MG63 (cell line): ENCODE data around the gene PHF23. TPM values are rescaled to one million over a fixed set of nuclear protein-coding genes. Genes with fewer than 3 reads are reported as not detected.

Experiments used
- DNase-seq: peaks from one replicate; pipeline ENCODE4 v3.0.0-alpha.2; 2020
- H3K27me3 ChIP-seq: fragments of 250-450 bp; sonication (Bioruptor Pico); 2 replicates; pipeline ENCODE4 v1.5.1; 2020; ENCODE audit warnings: mild to moderate bottlenecking, moderate library complexity
- H3K36me3 ChIP-seq: fragments of 250-450 bp; sonication (Bioruptor Pico); 2 replicates; pipeline ENCODE4 v1.5.1; 2020; ENCODE audit warnings: mild to moderate bottlenecking, moderate library complexity
- H3K4me3 ChIP-seq: fragments of 250-450 bp; sonication (Bioruptor Pico); 2 replicates; pipeline ENCODE4 v1.5.1; 2020; ENCODE audit warnings: mild to moderate bottlenecking, moderate library complexity
- H3K9me3 ChIP-seq: fragments of 250-450 bp; sonication (Bioruptor Pico); 2 replicates; pipeline ENCODE4 v1.5.1; 2020; ENCODE audit warnings: mild to moderate bottlenecking, moderate library complexity
- total RNA-seq: library from RNA; depleted of rRNA; stranded (reverse); fragments of >200 nt; shearing (Covaris generic); gene quantifications from 2 replicates; pipeline ENCODE4 v1.2.3, GENCODE V29; 2014; ENCODE audit warnings: low replicate concordance; rRNA removed

The PHF23 gene
- total RNA-seq, 1 experiment from 2014 or later, result 62.7 TPM

DNA sequence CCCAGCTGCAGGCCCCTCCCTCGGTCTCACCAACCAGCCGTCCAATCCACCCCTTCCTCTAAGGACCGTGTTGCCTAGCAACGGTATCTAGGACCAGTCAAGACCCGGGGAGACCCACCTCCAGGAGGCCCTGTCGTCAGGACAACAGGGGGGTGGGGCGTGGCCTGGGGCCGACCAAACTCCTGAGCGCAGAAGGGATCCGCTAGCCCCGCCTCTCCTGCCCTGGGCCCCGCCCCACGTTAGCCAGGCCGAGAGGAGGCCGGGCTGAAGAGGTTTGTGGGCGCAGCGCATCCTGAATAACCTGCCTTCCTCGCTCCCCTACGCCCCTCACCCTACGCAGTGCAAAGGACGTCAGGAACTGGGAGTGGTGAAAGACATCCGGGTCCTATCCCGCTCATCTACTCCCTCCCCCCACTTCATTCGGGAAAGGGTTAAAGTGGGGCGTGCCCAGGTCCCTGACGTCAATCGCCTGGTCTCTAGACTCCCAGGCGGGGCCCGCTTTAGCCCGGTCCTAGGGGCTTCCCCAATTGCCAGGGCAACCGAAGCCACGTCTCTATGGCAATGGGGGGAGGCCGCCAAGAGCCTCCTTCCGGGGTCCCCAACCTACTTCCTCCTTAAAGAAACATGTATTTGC lies 34.3 kb downstream of the PHF23 start:
- no peaks in the 10 kb centered on the region for H3K36me3 ChIP-seq
- H3K9me3 ChIP-seq, result no peaks in the 10 kb centered on the region
- no peaks in the 10 kb centered on the region for H3K27me3 ChIP-seq
- DNase-seq, result no peak
- H3K4me3 ChIP-seq, result no peak overlapping the region

DNA sequence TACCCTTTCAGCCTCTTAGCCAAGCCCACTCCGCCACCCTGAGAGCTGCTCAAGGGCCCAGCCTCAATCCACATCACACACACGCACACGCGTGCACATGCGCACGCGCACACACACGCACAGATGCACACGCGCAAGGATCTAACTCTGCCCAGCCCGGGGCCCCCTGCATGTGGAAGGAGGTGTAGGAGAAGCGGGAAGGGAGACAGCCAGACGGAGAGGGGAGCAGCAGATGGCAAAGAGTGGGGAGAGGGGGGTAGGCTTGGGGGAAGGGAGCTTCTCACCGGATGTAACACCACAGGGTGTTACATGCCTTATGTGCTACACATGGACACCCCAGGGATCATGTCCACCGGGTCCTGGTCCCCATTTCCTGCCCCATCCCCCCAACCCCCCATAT lies 34.9 kb downstream of the PHF23 start:
- no peaks in the 10 kb centered on the region for H3K27me3 ChIP-seq
- H3K9me3 ChIP-seq, result no peaks in the 10 kb centered on the region
- no peak for DNase-seq
- H3K36me3 ChIP-seq, result no peaks in the 10 kb centered on the region
- no peak overlapping the region for H3K4me3 ChIP-seq

DNA sequence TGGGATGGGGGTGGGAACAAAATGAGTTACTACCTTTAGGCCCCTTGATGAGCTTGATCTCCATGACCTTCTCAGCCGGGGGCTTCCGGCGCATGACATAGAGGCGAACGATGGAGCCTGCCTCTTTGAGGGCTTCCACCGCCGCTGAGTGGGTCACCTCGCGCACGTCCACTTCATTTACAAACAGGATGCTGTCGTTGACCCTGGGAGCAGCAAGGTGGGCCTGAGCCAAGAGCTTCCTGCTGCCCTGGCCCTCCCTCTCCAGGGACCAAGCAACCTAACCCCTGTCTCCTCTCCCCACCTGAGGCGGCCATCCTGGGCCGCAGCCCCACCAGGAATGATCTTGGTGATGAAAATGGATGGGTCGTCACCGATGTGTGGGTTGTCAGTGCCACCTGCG lies 35.9 kb downstream of the PHF23 start:
- H3K36me3 ChIP-seq, result no peaks in the 10 kb centered on the region

DNA sequence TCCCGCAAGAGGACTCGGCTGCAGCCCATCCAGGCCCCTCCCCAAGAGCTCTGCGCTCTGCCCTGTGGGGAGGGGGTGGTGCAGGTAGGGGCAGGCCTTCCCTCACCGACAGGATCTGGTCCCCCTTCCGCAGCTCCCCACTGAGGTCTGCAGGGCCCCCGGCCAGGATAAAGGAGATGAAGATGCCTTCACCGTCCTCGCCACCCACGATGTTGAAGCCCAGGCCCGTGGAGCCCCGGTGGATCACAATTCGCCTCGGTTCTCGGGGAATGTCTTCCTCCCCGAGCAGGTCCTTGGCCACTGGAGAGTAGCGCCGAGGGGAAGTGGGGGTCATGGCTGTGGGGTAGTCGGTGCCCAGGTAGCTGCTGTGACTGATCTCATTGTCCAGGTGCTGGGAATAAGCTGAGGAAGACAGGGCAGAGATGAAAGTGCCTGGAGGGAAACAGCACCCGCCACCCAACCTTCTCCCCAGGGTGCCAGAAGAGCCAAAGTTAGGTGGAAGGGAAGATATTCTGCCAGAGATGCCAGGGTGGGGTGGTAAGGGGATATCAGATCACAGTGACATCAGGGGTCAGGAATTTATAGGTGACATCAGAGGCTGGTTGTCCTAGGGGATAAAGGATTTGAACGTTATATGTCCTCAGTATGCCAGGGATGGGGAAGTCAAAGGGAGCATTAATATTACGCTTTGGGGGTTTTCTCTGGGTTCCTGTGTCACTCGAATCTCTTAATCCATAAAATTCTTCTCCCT lies 42.4 kb downstream of the PHF23 start:
- Histone ChIP-seq H3K27me3 (no peaks in the 10 kb centered on the region), H3K4me3 (no peak overlapping the region), H3K9me3 (no peaks in the 10 kb centered on the region), H3K36me3 (no peaks in the 10 kb centered on the region; the same call in 1 of the 2 replicates)
- DNase-seq, result no peak

More for the DNA sequence above, 35.9 kb downstream of the PHF23 start:
- no peaks in the 10 kb centered on the region for H3K9me3 ChIP-seq
- no peak overlapping the region for H3K4me3 ChIP-seq
- H3K27me3 ChIP-seq, result no peaks in the 10 kb centered on the region
- no peak for DNase-seq

DNA sequence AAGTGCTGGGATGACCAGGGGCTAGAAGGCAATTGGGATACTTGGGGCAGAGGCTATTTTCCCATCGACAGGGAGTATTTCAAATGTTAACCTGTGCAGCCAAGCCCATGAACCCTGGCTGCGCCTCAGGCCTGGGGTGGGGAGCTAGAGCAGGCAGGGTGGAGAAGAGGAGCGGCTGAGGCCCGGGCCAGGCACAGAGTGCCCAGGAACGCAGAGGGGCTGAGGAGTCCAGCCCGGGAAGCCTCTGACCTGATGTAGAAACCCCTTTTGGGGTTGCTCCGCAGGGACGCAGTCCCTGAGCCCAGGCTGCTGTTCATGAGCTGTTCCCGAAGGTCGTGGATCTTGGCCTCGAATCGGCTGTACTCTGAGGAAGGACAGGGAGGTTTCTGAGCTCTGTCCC lies 43.3 kb downstream of the PHF23 start:
- Histone ChIP-seq H3K36me3 (no peaks in the 10 kb centered on the region; the same call in 1 of the 2 replicates), H3K4me3 (no peak overlapping the region), H3K27me3 (no peaks in the 10 kb centered on the region), H3K9me3 (no peaks in the 10 kb centered on the region)
- no peak for DNase-seq

DNA sequence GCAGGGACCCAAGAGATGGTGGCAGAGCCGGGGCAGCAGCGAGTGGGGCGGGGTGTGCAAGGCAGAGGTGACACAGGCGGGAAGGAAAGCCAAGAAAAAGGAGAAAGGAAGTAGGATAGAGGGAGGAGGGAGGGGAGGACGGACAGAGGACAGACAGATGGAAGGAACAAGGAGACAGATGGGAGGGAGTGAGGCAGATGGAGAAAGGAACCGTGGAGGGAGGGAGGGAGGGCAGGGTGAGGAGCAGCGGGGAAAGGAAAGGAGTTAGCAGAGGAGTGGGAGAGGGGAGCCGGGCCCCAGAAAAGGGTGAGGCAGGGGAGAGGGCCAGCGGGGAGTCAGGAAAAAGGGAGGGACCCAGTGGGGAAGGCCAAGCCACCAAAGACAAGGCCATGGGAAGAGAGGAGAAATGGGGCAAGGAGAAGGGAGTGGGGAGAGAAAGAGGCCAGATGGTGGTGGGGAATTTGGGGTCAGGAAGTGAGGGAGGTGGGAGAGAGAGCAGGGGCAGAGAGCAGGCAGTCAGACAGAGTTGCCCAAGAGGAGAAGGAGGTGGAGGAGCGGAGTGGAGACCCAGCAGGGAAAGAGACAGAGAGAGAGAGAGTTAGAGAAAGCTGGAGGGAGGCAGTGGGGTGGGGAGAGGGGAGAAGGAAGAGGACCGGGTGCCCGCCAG lies 46.9 kb downstream of the PHF23 start:
- no peak for DNase-seq
- H3K27me3 ChIP-seq, result no peaks in the 10 kb centered on the region
- no peaks in the 10 kb centered on the region for H3K9me3 ChIP-seq
- H3K36me3 ChIP-seq, result no peaks in the 10 kb centered on the region; the same call in 1 of the 2 replicates
- H3K4me3 ChIP-seq, result no peak overlapping the region

DNA sequence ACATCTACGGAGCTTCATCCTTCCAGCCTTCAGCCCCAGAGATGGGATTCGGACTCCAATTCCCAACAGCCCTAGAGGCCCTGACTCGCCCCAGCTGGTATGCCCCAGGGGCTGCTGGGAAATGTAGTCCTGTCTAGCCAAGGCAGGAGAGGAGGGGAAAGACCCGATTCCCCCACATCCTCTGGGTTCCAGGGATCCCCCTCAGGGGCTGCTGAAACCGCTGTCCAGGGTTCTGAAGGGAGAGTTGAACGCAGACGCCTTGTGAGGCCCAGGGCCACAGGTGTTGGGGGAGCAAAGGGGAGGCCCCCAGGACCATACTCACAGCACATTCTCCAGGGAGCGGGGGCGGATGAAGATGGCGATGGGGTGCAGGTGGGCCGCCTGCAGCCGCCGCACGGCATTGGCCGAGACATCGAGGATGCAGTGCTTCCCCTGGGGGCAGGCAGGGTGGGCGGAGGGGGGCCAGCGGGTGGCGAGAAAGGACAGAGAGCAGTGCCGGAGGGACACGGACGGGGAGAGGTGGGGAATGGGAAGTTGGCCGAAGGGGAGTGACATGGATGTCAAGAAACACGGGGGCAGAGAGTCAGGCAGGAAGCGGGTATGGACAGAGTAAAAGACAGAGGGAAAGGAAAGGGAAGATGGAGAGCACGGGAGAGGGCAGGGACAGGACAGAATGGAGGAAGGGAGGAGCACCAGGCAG lies 47.5 kb downstream of the PHF23 start:
- H3K27me3 ChIP-seq, result no peaks in the 10 kb centered on the region
- peak; percentile 9 for DNase-seq
- H3K4me3 ChIP-seq, result no peak overlapping the region
- no peaks in the 10 kb centered on the region; the same call in 1 of the 2 replicates for H3K36me3 ChIP-seq
- H3K9me3 ChIP-seq, result no peaks in the 10 kb centered on the region

DNA sequence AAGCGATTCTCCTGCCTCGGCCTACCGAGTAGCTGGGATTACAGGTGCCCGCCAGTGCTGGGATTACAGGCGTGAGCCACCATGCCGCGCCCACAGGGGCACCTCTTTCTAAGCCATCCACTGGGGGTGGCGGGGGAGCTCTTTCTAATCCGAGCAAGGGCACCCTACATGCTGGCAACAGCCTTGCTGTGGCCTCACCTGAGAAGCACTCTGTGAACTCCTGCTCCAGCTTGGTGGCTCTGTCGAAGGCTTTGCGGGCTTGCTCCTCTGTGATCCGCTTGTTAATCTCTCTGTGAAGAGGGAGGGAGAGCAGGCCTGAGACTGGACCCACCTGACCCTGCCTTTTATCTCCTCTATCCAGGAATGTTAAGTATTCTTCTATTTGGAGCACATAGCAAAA lies 48.2 kb downstream of the PHF23 start:
- no peaks in the 10 kb centered on the region for H3K36me3 ChIP-seq
- H3K27me3 ChIP-seq, result no peaks in the 10 kb centered on the region
- DNase-seq, result no peak
- H3K4me3 ChIP-seq, result no peak overlapping the region
- H3K9me3 ChIP-seq, result no peaks in the 10 kb centered on the region

DNA sequence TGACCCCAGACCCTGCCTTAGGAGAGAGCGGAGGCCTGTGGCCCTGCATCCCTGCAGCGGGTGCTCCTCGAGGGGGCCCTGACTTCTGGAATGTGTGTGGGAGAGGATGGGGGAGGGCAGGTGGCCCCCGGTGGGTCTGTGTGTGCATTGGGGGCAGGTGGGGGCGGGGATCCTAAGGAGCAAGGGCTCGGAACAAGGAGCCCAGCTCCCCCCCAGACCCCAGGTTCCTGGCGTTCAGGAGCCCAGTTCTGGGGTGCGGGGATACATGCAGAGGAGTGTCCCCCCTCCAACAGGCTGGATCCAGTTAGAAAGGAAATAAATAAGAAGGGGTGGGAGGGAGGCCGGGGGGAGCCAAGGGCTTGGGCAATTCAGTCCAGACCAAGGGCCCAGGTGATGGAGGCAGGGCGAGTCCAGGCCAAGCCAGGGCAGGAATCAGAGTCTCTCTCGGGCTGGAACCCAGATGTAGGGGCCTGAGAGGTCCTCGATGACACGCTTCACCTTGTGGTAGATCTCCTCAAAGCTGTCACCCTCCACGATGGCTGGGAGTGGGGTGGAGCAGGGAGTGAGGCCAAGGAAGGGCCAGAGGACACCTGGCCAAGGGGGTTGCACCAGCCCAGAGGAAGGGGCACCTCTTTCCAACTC lies 48.9 kb downstream of the PHF23 start:
- no peaks in the 10 kb centered on the region for H3K36me3 ChIP-seq
- DNase-seq, result no peak
- no peak overlapping the region for H3K4me3 ChIP-seq
- no peaks in the 10 kb centered on the region for H3K9me3 ChIP-seq
- no peaks in the 10 kb centered on the region for H3K27me3 ChIP-seq

DNA sequence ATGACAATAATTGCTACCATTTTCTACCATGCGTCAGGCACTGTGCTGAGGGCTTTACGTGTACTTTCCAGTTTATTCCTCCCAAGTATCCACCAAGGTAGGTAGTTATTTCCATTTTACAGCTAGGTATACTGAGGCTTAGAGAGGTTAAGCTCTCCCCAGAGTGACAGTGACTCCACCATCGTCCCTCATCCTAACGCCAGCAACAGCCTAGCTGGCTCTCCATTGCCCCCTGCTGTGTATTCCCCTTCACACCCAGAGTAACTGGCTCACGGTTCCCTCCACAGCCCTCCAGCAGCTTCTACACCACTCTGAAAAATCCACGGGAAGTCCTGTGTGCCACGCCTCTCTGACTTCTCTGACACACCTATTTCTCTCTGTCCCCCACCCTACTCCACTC lies 53.0 kb downstream of the PHF23 start:
- no peak for DNase-seq
- Histone ChIP-seq H3K4me3 (no peak overlapping the region), H3K36me3 (no peaks in the 10 kb centered on the region), H3K9me3 (no peaks in the 10 kb centered on the region), H3K27me3 (no peaks in the 10 kb centered on the region)

Other genes with a start within 250 kb of the PHF23 start
- gene ALOX12, start 243.4 kb downstream of the PHF23 start, total RNA-seq, result not detected in 2 replicates
- 45.2 and 62.3 TPM in 2 replicates for gene RNASEK, start 226.8 kb downstream of the PHF23 start, total RNA-seq
- gene BCL6B, start 216.4 kb downstream of the PHF23 start, total RNA-seq, result 0.36 TPM in 1 of 2 replicates, not detected in the other
- 0.96 and 1.1 TPM in 2 replicates for gene SLC16A13, start 203.4 kb downstream of the PHF23 start, total RNA-seq
- gene SLC16A11, start 195.4 kb downstream of the PHF23 start, total RNA-seq, result not detected in 2 replicates
- gene CLEC10A, start 159.2 kb downstream of the PHF23 start, total RNA-seq, result not detected in 2 replicates
- not detected in 2 replicates for gene ASGR2, start 124.6 kb downstream of the PHF23 start, total RNA-seq
- gene ASGR1, start 60.1 kb downstream of the PHF23 start, total RNA-seq, result 0.13 TPM in 1 of 2 replicates, not detected in the other
- 7.5 and 15.3 TPM in 2 replicates for gene DLG4, start 19.6 kb downstream of the PHF23 start, total RNA-seq
- 240 and 427 TPM in 2 replicates for gene ACADVL, start 19.5 kb downstream of the PHF23 start, total RNA-seq
- gene DVL2, start 4.9 kb downstream of the PHF23 start, total RNA-seq, result 11.5 and 26.2 TPM in 2 replicates
- gene GABARAP, start 3.0 kb upstream of the PHF23 start, total RNA-seq, result 36.7 and 148 TPM in 2 replicates
- 7.8 and 24.7 TPM in 2 replicates for gene CTDNEP1, start 12.3 kb upstream of the PHF23 start, total RNA-seq
- gene ELP5, start 12.8 kb upstream of the PHF23 start, total RNA-seq, result 24.1 and 36.4 TPM in 2 replicates
- gene CLDN7, start 23.0 kb upstream of the PHF23 start, total RNA-seq, result not detected in 2 replicates
- gene SLC2A4, start 42.3 kb upstream of the PHF23 start, total RNA-seq, result not detected in 2 replicates
- 6.2 and 6.5 TPM in 2 replicates for gene YBX2, start 55.2 kb upstream of the PHF23 start, total RNA-seq
- gene EIF5A, start 68.2 kb upstream of the PHF23 start, total RNA-seq, result 1,208 and 1,396 TPM in 2 replicates
- gene GPS2, start 75.9 kb upstream of the PHF23 start, total RNA-seq, result 37.3 and 55.3 TPM in 2 replicates
- 8.5 and 11.7 TPM in 2 replicates for gene NEURL4, start 89.9 kb upstream of the PHF23 start, total RNA-seq
- 0.20 TPM in 1 of 2 replicates, not detected in the other for gene ACAP1, start 97.1 kb upstream of the PHF23 start, total RNA-seq
- gene KCTD11, start 112.7 kb upstream of the PHF23 start, total RNA-seq, result 5.0 and 6.5 TPM in 2 replicates
- gene TMEM95, start 115.7 kb upstream of the PHF23 start, total RNA-seq, result not detected in 2 replicates
- not detected in 2 replicates for gene TNK1, start 141.6 kb upstream of the PHF23 start, total RNA-seq
- gene PLSCR3, start 155.1 kb upstream of the PHF23 start, total RNA-seq, result 2.8 and 7.3 TPM in 2 replicates
- 3.6 and 52.0 TPM in 2 replicates for gene TMEM256, start 164.6 kb upstream of the PHF23 start, total RNA-seq
- gene NLGN2, start 168.4 kb upstream of the PHF23 start, total RNA-seq, result 0.54 and 1.0 TPM in 2 replicates
- not detected in 2 replicates for gene SPEM1, start 180.9 kb upstream of the PHF23 start, total RNA-seq
- gene SPEM2, start 186.2 kb upstream of the PHF23 start, total RNA-seq, result not detected in 2 replicates
- gene SPEM3, start 189.4 kb upstream of the PHF23 start, total RNA-seq, result not detected in 2 replicates
- 0.33 and 0.76 TPM in 2 replicates for gene TMEM102, start 196.0 kb upstream of the PHF23 start, total RNA-seq
- not detected in 2 replicates for gene FGF11, start 200.1 kb upstream of the PHF23 start, total RNA-seq
- 0.20 and 6.2 TPM in 2 replicates for gene CHRNB1, start 205.6 kb upstream of the PHF23 start, total RNA-seq
- 5.3 and 6.0 TPM in 2 replicates for gene ZBTB4, start 240.2 kb upstream of the PHF23 start, total RNA-seq
- not detected in 2 replicates for gene SLC35G6, start 242.0 kb upstream of the PHF23 start, total RNA-seq
- gene POLR2A, start 244.9 kb upstream of the PHF23 start, total RNA-seq, result 11.5 and 16.2 TPM in 2 replicates